ENCODE results near the gene ADGRG1.

ADGRG1 gene

DNA sequence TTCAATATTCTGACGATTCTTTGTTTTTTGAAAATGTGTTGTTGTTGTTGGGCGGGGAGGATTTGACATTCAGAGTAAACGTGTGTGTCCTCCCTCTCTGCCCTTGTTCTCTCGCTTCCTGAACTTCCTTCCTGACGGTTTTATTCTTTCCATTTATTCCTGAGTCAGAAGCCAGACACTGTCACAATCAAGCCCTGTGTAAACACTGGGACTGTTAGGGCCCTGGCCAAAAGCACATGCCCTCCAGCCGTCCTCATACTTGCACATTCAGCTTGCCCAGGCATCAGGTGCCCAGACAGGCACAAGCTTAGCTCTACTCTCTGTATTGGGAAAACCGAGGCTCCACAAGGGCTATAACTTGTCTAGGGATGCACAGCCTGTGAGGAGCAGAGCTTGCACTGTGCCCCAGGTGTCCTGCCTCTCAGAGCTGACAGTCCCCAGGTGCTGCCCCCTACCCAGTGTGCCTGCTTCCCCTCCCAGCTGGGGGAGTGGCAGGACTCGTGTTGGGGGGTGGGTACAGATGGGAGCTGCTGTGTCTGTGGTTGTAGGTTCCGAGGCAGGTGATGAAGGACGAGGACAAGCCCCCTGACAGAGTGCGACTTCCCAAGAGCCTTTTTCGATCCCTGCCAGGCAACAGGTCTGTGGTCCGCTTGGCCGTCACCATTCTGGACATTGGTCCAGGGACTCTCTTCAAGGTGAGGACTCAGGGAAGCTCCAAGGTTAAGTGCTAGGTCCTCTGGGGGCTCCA lies 49.4 kb downstream of the ADGRG1 start:
- Mint-ChIP-seq H3K4me1 (ENCODE audit: low read depth) (no peaks in the 10 kb centered on the region), H3K27me3 (ENCODE audit: low read depth) (peaks cover 21% of the 10 kb centered on the region), H3K9me3 (no peaks in the 10 kb centered on the region), H3K36me3 (ENCODE audit: low read depth) (no peaks in the 10 kb centered on the region), H3K4me3 (no peak overlapping the region), H3K27ac (no peak overlapping the region)

- H3K4me1 Mint-ChIP-seq (ENCODE audit: low read depth) = no peaks in the 10 kb centered on the region
- peaks cover 12% of the 10 kb centered on the region for H3K27me3 Mint-ChIP-seq (ENCODE audit: low read depth)
- no peaks in the 10 kb centered on the region for H3K36me3 Mint-ChIP-seq (ENCODE audit: low read depth)
- no peak overlapping the region for H3K27ac Mint-ChIP-seq
- H3K9me3 Mint-ChIP-seq = no peaks in the 10 kb centered on the region
- H3K4me3 Mint-ChIP-seq = no peak overlapping the region
Observed at GRCh38 chr16:57679016-57679415, 50.6 kb downstream of the ADGRG1 start.

DNA sequence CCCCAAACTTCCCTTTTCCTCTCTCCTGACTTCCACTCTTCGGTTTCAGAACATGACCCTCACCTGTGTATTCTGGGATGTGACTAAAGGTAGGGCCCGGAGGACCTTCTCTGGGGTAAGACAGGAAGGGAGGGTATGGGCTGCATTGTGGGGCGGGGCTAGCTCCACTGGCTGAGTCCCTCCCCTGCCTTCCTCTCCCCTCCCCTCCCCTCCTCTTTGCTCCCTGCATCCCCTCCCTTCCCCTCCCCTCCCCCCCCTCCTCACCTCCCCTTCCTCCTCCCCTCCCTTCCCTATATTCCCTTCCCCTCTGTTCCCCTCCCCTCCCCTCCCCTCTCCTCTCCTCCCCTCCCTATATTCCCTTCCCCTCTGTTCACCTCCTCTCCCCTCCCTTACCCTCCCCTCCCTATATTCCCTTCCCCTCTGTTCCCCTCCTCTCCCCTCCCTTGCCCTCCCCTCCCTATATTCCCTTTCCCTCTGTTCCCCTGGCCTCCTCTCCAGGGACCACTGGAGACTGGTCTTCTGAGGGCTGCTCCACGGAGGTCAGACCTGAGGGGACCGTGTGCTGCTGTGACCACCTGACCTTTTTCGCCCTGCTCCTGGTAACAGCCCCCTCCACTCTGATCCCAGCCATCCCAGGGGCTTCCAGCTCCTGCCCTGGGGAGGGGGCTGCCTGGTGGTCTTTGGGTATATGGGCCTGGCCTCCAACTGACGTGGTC lies 51.5 kb downstream of the ADGRG1 start:
- H3K9me3 Mint-ChIP-seq = no peaks in the 10 kb centered on the region
- H3K27ac Mint-ChIP-seq = no peak overlapping the region
- H3K27me3 Mint-ChIP-seq (ENCODE audit: low read depth) = peaks cover 9% of the 10 kb centered on the region
- no peak overlapping the region for H3K4me3 Mint-ChIP-seq
- no peaks in the 10 kb centered on the region for H3K36me3 Mint-ChIP-seq (ENCODE audit: low read depth)
- H3K4me1 Mint-ChIP-seq (ENCODE audit: low read depth) = no peaks in the 10 kb centered on the region

GRCh38 chr16:57680842-57681375 lies 52.5 kb downstream of the ADGRG1 start:
- Mint-ChIP-seq H3K9me3 (no peaks in the 10 kb centered on the region), H3K4me3 (no peak overlapping the region), H3K27me3 (ENCODE audit: low read depth) (peaks cover 2% of the 10 kb centered on the region), H3K36me3 (ENCODE audit: low read depth) (no peaks in the 10 kb centered on the region), H3K27ac (no peak overlapping the region), H3K4me1 (ENCODE audit: low read depth) (no peaks in the 10 kb centered on the region)

DNA sequence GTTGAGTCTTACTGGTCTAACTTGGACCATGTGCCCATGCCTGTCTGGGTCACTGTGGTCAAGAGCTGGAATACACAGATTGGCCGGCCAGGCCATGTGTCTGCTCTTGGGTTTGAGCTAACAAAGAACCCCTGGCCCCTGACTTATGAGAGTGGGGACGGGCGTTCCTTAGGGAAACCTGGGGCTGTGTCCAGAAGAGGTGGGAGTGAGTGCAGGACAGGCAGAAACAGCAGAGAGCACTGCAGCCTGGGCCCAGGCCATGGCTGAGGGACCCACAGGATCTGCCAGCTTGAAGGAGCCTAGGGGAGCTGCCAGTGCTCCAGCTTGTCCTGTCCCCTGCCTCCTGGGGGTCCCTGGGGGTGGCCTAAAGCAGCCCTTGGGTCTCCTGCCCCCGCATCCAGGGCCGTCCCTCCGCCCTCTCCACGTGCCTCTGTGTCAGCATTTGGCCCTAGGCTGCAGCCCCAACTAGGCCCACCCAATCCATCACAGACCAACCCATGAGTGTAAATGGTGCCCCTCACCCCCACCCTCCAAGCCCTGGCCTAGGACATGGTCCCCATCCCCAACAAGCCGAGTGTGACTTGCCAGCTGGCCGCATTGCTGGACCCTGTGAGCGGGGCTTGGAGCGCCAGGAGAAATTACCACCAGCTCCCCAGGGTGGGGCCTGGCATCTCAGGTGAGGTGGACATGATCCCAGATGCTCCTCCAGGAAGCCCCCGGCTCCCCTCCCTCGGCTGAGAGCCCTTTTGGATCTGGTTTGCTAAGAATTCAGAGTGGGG lies 53.7 kb downstream of the ADGRG1 start:
- H3K4me3 Mint-ChIP-seq = no peak overlapping the region
- H3K27ac Mint-ChIP-seq = no peak overlapping the region
- H3K9me3 Mint-ChIP-seq = no peaks in the 10 kb centered on the region
- no peaks in the 10 kb centered on the region for H3K36me3 Mint-ChIP-seq (ENCODE audit: low read depth)
- H3K27me3 Mint-ChIP-seq (ENCODE audit: low read depth) = peaks cover 2% of the 10 kb centered on the region
- no peaks in the 10 kb centered on the region for H3K4me1 Mint-ChIP-seq (ENCODE audit: low read depth)

DNA sequence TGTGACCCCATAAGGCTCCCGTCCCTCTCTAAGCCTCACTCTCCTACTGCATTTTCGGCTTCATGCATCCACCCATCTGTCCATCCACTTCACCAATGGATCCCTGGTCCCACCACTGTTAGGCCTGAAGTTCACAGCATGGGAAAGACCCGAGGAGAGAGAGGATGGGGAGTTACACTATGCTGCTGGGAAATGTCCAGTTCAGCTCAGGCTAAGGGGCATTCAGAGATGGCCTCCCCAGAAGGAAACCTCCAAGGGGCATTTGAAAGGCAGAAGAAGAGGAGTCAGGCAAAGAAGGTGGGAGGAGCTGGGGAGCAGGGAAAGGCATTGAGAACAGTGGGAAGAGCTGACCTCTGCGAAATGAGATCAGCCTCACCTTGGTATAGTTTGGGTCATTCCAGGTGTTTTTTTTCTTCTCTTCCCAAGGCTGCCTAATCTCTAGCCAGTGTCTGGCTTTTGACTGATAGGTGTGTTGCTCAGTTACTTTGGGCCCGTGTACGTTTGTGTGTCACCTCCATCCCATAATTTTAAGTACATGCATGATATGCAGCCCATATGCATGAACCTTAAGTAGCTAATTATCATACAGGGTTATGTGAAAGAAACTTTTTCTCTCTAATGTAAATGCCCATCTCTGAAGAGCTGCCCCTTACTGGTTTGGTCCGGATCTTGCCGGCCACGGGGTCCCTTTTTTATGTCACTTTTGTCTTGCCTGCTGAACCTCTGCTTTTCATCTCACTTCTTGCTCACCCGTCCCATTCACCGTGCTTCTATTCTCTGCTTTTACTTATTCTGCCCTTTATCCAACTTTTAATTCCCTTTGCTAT lies 54.6 kb downstream of the ADGRG1 start:
- Mint-ChIP-seq H3K27me3 (ENCODE audit: low read depth) (no peaks in the 10 kb centered on the region), H3K4me3 (no peak overlapping the region), H3K36me3 (ENCODE audit: low read depth) (no peaks in the 10 kb centered on the region), H3K4me1 (ENCODE audit: low read depth) (no peaks in the 10 kb centered on the region), H3K27ac (no peak overlapping the region), H3K9me3 (no peaks in the 10 kb centered on the region)

- Mint-ChIP-seq H3K27ac (no peak overlapping the region), H3K36me3 (ENCODE audit: low read depth) (no peaks in the 10 kb centered on the region), H3K4me3 (no peak overlapping the region), H3K4me1 (ENCODE audit: low read depth) (peaks cover under 1% of the 10 kb centered on the region), H3K27me3 (ENCODE audit: low read depth) (no peaks in the 10 kb centered on the region), H3K9me3 (no peaks in the 10 kb centered on the region)
Observed at GRCh38 chr16:57683636-57684545, 55.5 kb downstream of the ADGRG1 start.

- no peak overlapping the region for H3K27ac Mint-ChIP-seq
- H3K36me3 Mint-ChIP-seq (ENCODE audit: low read depth) = no peaks in the 10 kb centered on the region
- no peaks in the 10 kb centered on the region for H3K9me3 Mint-ChIP-seq
- no peak overlapping the region for H3K4me3 Mint-ChIP-seq
- H3K4me1 Mint-ChIP-seq (ENCODE audit: low read depth) = peaks cover 9% of the 10 kb centered on the region
- H3K27me3 Mint-ChIP-seq (ENCODE audit: low read depth) = no peaks in the 10 kb centered on the region
Observed at GRCh38 chr16:57684626-57685358, 56.4 kb downstream of the ADGRG1 start.

DNA sequence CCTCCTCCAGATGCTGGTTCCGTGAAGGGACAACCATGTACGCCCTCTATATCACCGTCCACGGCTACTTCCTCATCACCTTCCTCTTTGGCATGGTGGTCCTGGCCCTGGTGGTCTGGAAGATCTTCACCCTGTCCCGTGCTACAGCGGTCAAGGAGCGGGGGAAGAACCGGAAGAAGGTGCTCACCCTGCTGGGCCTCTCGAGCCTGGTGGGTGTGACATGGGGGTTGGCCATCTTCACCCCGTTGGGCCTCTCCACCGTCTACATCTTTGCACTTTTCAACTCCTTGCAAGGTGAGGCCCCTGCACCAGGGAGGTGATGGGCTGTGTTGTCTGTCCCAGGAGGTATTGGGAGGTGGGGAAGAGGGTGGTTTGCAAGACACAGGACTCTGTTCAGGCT lies 57.2 kb downstream of the ADGRG1 start:
- H3K4me3 Mint-ChIP-seq = no peak overlapping the region
- H3K4me1 Mint-ChIP-seq (ENCODE audit: low read depth) = peaks cover 15% of the 10 kb centered on the region
- no peak overlapping the region for H3K27ac Mint-ChIP-seq
- no peaks in the 10 kb centered on the region for H3K27me3 Mint-ChIP-seq (ENCODE audit: low read depth)
- H3K9me3 Mint-ChIP-seq = no peaks in the 10 kb centered on the region
- H3K36me3 Mint-ChIP-seq (ENCODE audit: low read depth) = no peaks in the 10 kb centered on the region

DNA sequence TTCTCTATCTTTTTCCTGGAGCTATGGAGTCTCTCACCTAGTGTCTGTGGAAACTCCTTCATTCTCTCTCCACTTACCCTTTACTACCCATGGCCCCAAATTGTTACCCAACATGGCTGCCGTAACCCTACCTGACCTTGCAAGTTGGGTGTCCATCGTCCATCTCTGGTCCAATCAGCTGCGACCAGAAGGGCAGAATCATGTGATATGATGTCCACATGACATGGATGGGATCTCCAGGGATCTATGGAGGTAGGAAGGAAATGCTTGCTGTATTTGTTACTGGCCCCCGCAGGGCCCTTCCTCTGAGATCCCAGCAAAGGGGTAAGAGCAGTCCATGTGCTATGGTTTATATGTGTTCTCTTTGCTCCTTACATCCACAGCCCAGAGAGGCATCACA lies 58.1 kb downstream of the ADGRG1 start:
- Mint-ChIP-seq H3K36me3 (ENCODE audit: low read depth) (no peaks in the 10 kb centered on the region), H3K4me1 (ENCODE audit: low read depth) (peaks cover 18% of the 10 kb centered on the region), H3K27ac (no peak overlapping the region), H3K4me3 (no peak overlapping the region), H3K9me3 (no peaks in the 10 kb centered on the region), H3K27me3 (ENCODE audit: low read depth) (no peaks in the 10 kb centered on the region)

GRCh38 chr16:57687363-57687929 lies 59.0 kb downstream of the ADGRG1 start:
- Mint-ChIP-seq H3K4me1 (ENCODE audit: low read depth) (peaks cover 18% of the 10 kb centered on the region), H3K9me3 (no peaks in the 10 kb centered on the region), H3K27me3 (ENCODE audit: low read depth) (peaks cover 3% of the 10 kb centered on the region), H3K4me3 (no peak overlapping the region), H3K36me3 (ENCODE audit: low read depth) (no peaks in the 10 kb centered on the region), H3K27ac (no peak overlapping the region)

DNA sequence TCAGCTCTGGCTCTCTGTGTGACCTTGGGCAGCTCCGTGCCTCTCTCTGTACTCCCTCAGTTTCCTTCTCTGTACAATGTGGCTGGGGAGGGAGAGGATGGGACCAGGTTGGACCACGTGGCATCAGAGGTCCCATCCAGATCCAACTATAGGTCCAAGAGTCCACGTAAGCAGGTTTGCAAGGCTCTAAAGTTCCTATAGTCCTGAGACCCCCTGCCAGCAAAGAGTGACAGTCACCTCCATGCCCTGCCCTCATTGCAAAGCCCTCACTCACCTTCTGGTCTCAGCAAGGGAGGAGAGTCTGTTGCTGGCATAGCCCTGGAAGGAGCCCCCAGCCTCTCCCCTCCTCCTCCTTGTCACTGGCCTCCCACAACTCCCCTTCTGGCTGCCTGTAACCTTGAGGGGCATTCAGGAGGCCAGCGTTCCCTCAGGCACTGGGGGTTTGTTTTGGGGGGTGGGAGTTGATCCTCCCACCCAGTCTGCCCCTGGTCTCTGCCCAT lies 60.1 kb downstream of the ADGRG1 start:
- Mint-ChIP-seq H3K9me3 (no peaks in the 10 kb centered on the region), H3K27ac (peak overlapping the region; percentile 95), H3K4me1 (ENCODE audit: low read depth) (peaks cover 18% of the 10 kb centered on the region), H3K27me3 (ENCODE audit: low read depth) (peaks cover 6% of the 10 kb centered on the region), H3K36me3 (ENCODE audit: low read depth) (no peaks in the 10 kb centered on the region), H3K4me3 (no peak overlapping the region)
